ENCODE results near the gene TLR7. TPM values are rescaled to one million over a fixed set of nuclear protein-coding genes. Genes with fewer than 3 reads are reported as not detected.

Gene TLR7
- total RNA-seq, 1 donor from 2014 or later, result not detected

DNA sequence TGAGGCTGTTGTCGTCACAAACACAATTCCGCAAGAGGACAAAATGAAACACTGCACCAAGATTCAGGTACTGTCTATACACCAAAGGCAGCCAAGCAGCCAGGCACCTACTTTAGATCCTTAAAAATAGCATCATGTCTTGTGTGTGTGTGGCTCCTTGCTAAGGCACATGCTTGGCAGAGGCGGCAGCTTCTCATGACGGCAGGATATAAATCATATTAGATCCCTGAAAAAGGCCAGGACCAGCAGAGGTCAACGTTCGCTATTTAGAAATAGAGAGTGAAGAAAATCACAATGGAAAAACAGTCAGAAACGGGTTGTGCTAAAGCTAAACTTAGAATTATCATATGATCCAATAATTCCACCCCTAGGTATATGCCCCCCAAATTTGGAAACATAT, 46.1 kb upstream of the TLR7 start:
- Mint-ChIP-seq H3K4me1 (ENCODE audit: low read depth, unreplicated experiment) (peaks cover 10% of the 10 kb centered on the region), H3K36me3 (ENCODE audit: low read depth, unreplicated experiment) (peaks cover 4% of the 10 kb centered on the region), H3K27ac (ENCODE audit: unreplicated experiment) (no peak overlapping the region), H3K27me3 (ENCODE audit: low read depth, unreplicated experiment) (no peaks in the 10 kb centered on the region), H3K9me3 (ENCODE audit: unreplicated experiment) (no peaks in the 10 kb centered on the region), H3K4me3 (ENCODE audit: unreplicated experiment) (no peak overlapping the region)
- TF ChIP-seq, protein P1, sequence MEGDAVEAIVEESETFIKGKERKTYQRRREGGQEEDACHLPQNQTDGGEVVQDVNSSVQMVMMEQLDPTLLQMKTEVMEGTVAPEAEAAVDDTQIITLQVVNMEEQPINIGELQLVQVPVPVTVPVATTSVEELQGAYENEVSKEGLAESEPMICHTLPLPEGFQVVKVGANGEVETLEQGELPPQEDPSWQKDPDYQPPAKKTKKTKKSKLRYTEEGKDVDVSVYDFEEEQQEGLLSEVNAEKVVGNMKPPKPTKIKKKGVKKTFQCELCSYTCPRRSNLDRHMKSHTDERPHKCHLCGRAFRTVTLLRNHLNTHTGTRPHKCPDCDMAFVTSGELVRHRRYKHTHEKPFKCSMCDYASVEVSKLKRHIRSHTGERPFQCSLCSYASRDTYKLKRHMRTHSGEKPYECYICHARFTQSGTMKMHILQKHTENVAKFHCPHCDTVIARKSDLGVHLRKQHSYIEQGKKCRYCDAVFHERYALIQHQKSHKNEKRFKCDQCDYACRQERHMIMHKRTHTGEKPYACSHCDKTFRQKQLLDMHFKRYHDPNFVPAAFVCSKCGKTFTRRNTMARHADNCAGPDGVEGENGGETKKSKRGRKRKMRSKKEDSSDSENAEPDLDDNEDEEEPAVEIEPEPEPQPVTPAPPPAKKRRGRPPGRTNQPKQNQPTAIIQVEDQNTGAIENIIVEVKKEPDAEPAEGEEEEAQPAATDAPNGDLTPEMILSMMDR (IDR thresholded peaks at IDR 0.05; ENCODE audit: insufficient read depth, low read depth, low read length), result no peak
- no peak for TF ChIP-seq EZH2 (IDR thresholded peaks at IDR 0.05; ENCODE audit: insufficient read depth, low read length)
- Histone ChIP-seq H3K4me1 (ENCODE audit: insufficient read depth, low read length) (peaks cover 1% of the 10 kb centered on the region), H3K27me3 (ENCODE audit: insufficient read depth, low read length) (no peaks in the 10 kb centered on the region), H3K9me3 (ENCODE audit: insufficient read depth, low read depth, low read length) (no peaks in the 10 kb centered on the region), H3K79me2 (ENCODE audit: insufficient read depth, low read length) (no peaks in the 10 kb centered on the region), H3K9ac (ENCODE audit: low read length) (no peak overlapping the region), H2AFZ (ENCODE audit: low read depth, low read length) (no peak overlapping the region), H3K27ac (ENCODE audit: low read depth, low read length) (no peak overlapping the region), H3K4me3 (ENCODE audit: insufficient read depth, low read depth, low read length) (no peak overlapping the region), H3K36me3 (ENCODE audit: insufficient read depth, low read length) (no peaks in the 10 kb centered on the region), H4K20me1 (ENCODE audit: insufficient read depth, low read length) (no peaks in the 10 kb centered on the region), H3K4me2 (ENCODE audit: low read length) (no peak overlapping the region)
- peak; percentile 88 for FAIRE-seq
- no peak for DNase-seq (ENCODE audit: low read depth)

DNA sequence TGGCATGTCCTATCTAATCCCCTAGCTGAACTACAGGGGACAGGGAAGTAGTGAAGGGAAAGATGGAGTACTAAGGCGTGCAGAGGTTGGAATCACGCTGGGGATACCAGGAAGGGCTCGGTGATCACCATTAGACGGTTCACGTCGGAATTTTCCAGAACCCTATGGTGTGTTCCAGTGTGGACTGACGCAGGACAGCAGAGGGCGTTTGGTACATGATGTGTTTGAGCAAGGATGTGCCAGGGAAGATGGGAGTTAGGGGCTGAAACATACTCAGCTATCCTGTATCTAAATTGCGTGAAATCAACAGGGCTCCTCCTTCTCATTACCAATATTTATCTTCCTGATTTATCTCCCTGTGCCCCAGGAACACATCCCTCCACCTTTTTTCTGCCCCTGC, 41.9 kb upstream of the TLR7 start:
- peaks cover 5% of the 10 kb centered on the region for H3K27me3 Mint-ChIP-seq (ENCODE audit: low read depth, unreplicated experiment)
- H3K4me3 Mint-ChIP-seq (ENCODE audit: unreplicated experiment), result no peak overlapping the region
- no peak for TF ChIP-seq EZH2 (IDR thresholded peaks at IDR 0.05; ENCODE audit: insufficient read depth, low read length)
- TF ChIP-seq, protein P1 (IDR thresholded peaks at IDR 0.05; ENCODE audit: insufficient read depth, low read depth, low read length), result no peak
- Histone ChIP-seq H3K36me3 (ENCODE audit: insufficient read depth, low read length) (no peaks in the 10 kb centered on the region), H3K4me2 (ENCODE audit: low read length) (no peak overlapping the region), H3K27me3 (ENCODE audit: insufficient read depth, low read length) (no peaks in the 10 kb centered on the region), H3K9me3 (ENCODE audit: insufficient read depth, low read depth, low read length) (no peaks in the 10 kb centered on the region), H3K27ac (ENCODE audit: low read depth, low read length) (no peak overlapping the region), H3K9ac (ENCODE audit: low read length) (no peak overlapping the region), H3K79me2 (ENCODE audit: insufficient read depth, low read length) (no peaks in the 10 kb centered on the region), H3K4me3 (ENCODE audit: insufficient read depth, low read depth, low read length) (no peak overlapping the region), H3K4me1 (ENCODE audit: insufficient read depth, low read length) (peaks cover 3% of the 10 kb centered on the region), H4K20me1 (ENCODE audit: insufficient read depth, low read length) (no peaks in the 10 kb centered on the region), H2AFZ (ENCODE audit: low read depth, low read length) (no peak overlapping the region)
- DNase-seq (ENCODE audit: low read depth) (no peak), FAIRE-seq (peak; percentile 73)
- peaks cover 4% of the 10 kb centered on the region for H3K36me3 Mint-ChIP-seq (ENCODE audit: low read depth, unreplicated experiment)
- peaks cover 13% of the 10 kb centered on the region for H3K4me1 Mint-ChIP-seq (ENCODE audit: low read depth, unreplicated experiment)
- H3K27ac Mint-ChIP-seq (ENCODE audit: unreplicated experiment), result no peak overlapping the region
- no peaks in the 10 kb centered on the region for H3K9me3 Mint-ChIP-seq (ENCODE audit: unreplicated experiment)

DNA sequence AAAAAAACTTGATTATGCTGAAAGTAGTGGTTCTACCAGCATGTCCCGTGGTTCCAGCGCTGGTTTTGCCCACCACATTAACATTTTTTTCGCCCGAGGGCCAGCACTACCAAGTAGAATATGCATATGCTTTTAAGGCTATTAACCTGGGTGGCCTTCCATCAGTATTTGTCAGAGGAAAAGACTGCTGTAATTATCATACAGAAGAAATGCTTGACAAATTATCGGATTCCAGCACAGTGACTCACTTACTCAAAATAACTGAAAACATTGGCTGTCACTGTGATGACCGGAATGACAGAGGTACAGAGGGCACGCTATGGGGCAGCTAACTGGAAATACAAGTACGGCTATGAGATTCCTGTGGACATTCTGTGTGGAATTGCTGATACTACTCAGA, 41.1 kb upstream of the TLR7 start:
- Histone ChIP-seq H3K36me3 (ENCODE audit: insufficient read depth, low read length) (no peaks in the 10 kb centered on the region), H2AFZ (ENCODE audit: low read depth, low read length) (no peak overlapping the region), H3K4me2 (ENCODE audit: low read length) (no peak overlapping the region), H3K4me3 (ENCODE audit: insufficient read depth, low read depth, low read length) (no peak overlapping the region), H3K9me3 (ENCODE audit: insufficient read depth, low read depth, low read length) (no peaks in the 10 kb centered on the region), H3K9ac (ENCODE audit: low read length) (no peak overlapping the region), H3K27me3 (ENCODE audit: insufficient read depth, low read length) (no peaks in the 10 kb centered on the region), H4K20me1 (ENCODE audit: insufficient read depth, low read length) (no peaks in the 10 kb centered on the region), H3K27ac (ENCODE audit: low read depth, low read length) (no peak overlapping the region), H3K4me1 (ENCODE audit: insufficient read depth, low read length) (peaks cover 3% of the 10 kb centered on the region), H3K79me2 (ENCODE audit: insufficient read depth, low read length) (no peaks in the 10 kb centered on the region)
- FAIRE-seq (peak; percentile 90), DNase-seq (ENCODE audit: low read depth) (peak; percentile 57)
- H3K4me3 Mint-ChIP-seq (ENCODE audit: unreplicated experiment), result no peak overlapping the region
- peaks cover 13% of the 10 kb centered on the region for H3K4me1 Mint-ChIP-seq (ENCODE audit: low read depth, unreplicated experiment)
- H3K36me3 Mint-ChIP-seq (ENCODE audit: low read depth, unreplicated experiment), result peaks cover 3% of the 10 kb centered on the region
- H3K27me3 Mint-ChIP-seq (ENCODE audit: low read depth, unreplicated experiment), result peaks cover 5% of the 10 kb centered on the region
- H3K27ac Mint-ChIP-seq (ENCODE audit: unreplicated experiment), result peak overlapping the region; percentile 47
- no peak for TF ChIP-seq EZH2 (IDR thresholded peaks at IDR 0.05; ENCODE audit: insufficient read depth, low read length)
- TF ChIP-seq, protein P1 (IDR thresholded peaks at IDR 0.05; ENCODE audit: insufficient read depth, low read depth, low read length), result no peak
- no peaks in the 10 kb centered on the region for H3K9me3 Mint-ChIP-seq (ENCODE audit: unreplicated experiment)
